ENCODE data around the gene LRTM2. TPM values are rescaled to one million over a fixed set of nuclear protein-coding genes. Genes with fewer than 3 reads are reported as not detected.

The LRTM2 gene
- total RNA-seq, 1 donor from 2014 or later = not detected

- Histone ChIP-seq H4K20me1 (ENCODE audit: low read depth) (no peaks in the 10 kb centered on the region), H2AFZ (replicated peaks) (no peak overlapping the region), H3K36me3 (no peaks in the 10 kb centered on the region), H3K9ac (no peak overlapping the region), H3F3A (ENCODE audit: low read depth) (no peaks in the 10 kb centered on the region), H3K9me3 (ENCODE audit: low read depth) (no peaks in the 10 kb centered on the region), H3K27me3 (no peaks in the 10 kb centered on the region), H3K27ac (no peak overlapping the region), H3K4me2 (no peak overlapping the region), H3K79me2 (ENCODE audit: low read depth) (no peaks in the 10 kb centered on the region), H3K4me3 (no peak overlapping the region), H3K4me1 (no peaks in the 10 kb centered on the region)
- TF ChIP-seq EZH2phosphoT487 (IDR thresholded peaks at IDR 0.05) = no peak
- TF ChIP-seq CTCF (IDR thresholded peaks at IDR 0.05) = no peak
- TF ChIP-seq EZH2 (IDR thresholded peaks at IDR 0.05) = no peak
- peak overlapping the region; percentile 92 for H3K27ac Mint-ChIP-seq
- H3K36me3 Mint-ChIP-seq = peaks cover 2% of the 10 kb centered on the region
- peaks cover 6% of the 10 kb centered on the region for H3K9me3 Mint-ChIP-seq
- H3K4me1 Mint-ChIP-seq = peaks cover 50% of the 10 kb centered on the region
- H3K4me3 Mint-ChIP-seq = no peak overlapping the region
- DNase-seq (ENCODE audit: low spot score) = no peak
- H3K27me3 Mint-ChIP-seq (ENCODE audit: insufficient read depth, low read depth) = peaks cover 9% of the 10 kb centered on the region
Observed at GRCh38 chr12:1812650-1813302, 7.6 kb upstream of the LRTM2 start.

- no peak overlapping the region for H2AFZ ChIP-seq (replicated peaks)
- H3K4me1 ChIP-seq = no peaks in the 10 kb centered on the region
- no peaks in the 10 kb centered on the region for H3F3A ChIP-seq (ENCODE audit: low read depth)
- H3K27me3 ChIP-seq = peaks cover 3% of the 10 kb centered on the region
- no peak overlapping the region for H3K4me3 ChIP-seq
- H3K4me2 ChIP-seq = no peak overlapping the region
- no peak overlapping the region for H3K27ac ChIP-seq
- no peak overlapping the region for H3K27ac Mint-ChIP-seq
- no peaks in the 10 kb centered on the region for H4K20me1 ChIP-seq (ENCODE audit: low read depth)
- no peaks in the 10 kb centered on the region for H3K36me3 ChIP-seq
- no peak overlapping the region for H3K4me3 Mint-ChIP-seq
- H3K4me1 Mint-ChIP-seq = peaks cover 51% of the 10 kb centered on the region
- H3K36me3 Mint-ChIP-seq = no peaks in the 10 kb centered on the region
- no peaks in the 10 kb centered on the region for H3K79me2 ChIP-seq (ENCODE audit: low read depth)
- H3K27me3 Mint-ChIP-seq (ENCODE audit: insufficient read depth, low read depth) = peaks cover 9% of the 10 kb centered on the region
- no peaks in the 10 kb centered on the region for H3K9me3 ChIP-seq (ENCODE audit: low read depth)
- no peak for DNase-seq (ENCODE audit: low spot score)
- H3K9ac ChIP-seq = no peak overlapping the region
- TF ChIP-seq EZH2 (IDR thresholded peaks at IDR 0.05) (no peak), EZH2phosphoT487 (IDR thresholded peaks at IDR 0.05) (no peak), CTCF (IDR thresholded peaks at IDR 0.05) (no peak)
- H3K9me3 Mint-ChIP-seq = peaks cover 4% of the 10 kb centered on the region
Observed at GRCh38 chr12:1814266-1814665, 6.1 kb upstream of the LRTM2 start.

GRCh38 chr12:1815108-1815507 lies 5.3 kb upstream of the LRTM2 start:
- no peak for TF ChIP-seq CTCF (IDR thresholded peaks at IDR 0.05)
- no peak for TF ChIP-seq EZH2phosphoT487 (IDR thresholded peaks at IDR 0.05)
- no peak for TF ChIP-seq EZH2 (IDR thresholded peaks at IDR 0.05)
- Histone ChIP-seq H3K27me3 (peaks cover 12% of the 10 kb centered on the region), H3K27ac (no peak overlapping the region), H3K9ac (no peak overlapping the region), H3K79me2 (ENCODE audit: low read depth) (no peaks in the 10 kb centered on the region), H3K4me2 (no peak overlapping the region), H3K9me3 (ENCODE audit: low read depth) (no peaks in the 10 kb centered on the region), H3K4me3 (no peak overlapping the region), H3F3A (ENCODE audit: low read depth) (no peaks in the 10 kb centered on the region), H3K4me1 (peaks cover 6% of the 10 kb centered on the region), H2AFZ (replicated peaks) (no peak overlapping the region), H4K20me1 (ENCODE audit: low read depth) (no peaks in the 10 kb centered on the region), H3K36me3 (no peaks in the 10 kb centered on the region)
- no peak overlapping the region for H3K4me3 Mint-ChIP-seq
- H3K4me1 Mint-ChIP-seq = peaks cover 52% of the 10 kb centered on the region
- H3K27me3 Mint-ChIP-seq (ENCODE audit: insufficient read depth, low read depth) = peaks cover 16% of the 10 kb centered on the region
- DNase-seq (ENCODE audit: low spot score) = no peak
- no peak overlapping the region for H3K27ac Mint-ChIP-seq
- H3K36me3 Mint-ChIP-seq = no peaks in the 10 kb centered on the region
- H3K9me3 Mint-ChIP-seq = peaks cover 4% of the 10 kb centered on the region
